GM10847 (cell line): ENCODE results near the gene WDFY4.

Experiments used
- POLR2A ChIP-seq: IDR thresholded peaks from 2 replicates; pipeline ENCODE4 v1.6.1; 2011; ENCODE audit not compliant: insufficient read length; ENCODE audit errors: extremely low read depth

The WDFY4 gene

GRCh38 chr10:48792687-48793096 lies 108.0 kb downstream of the WDFY4 start:
- no peak for TF ChIP-seq POLR2A

- TF ChIP-seq POLR2A, result no peak
These were observed 109.4 kb downstream of the WDFY4 start for GRCh38 chr10:48794074-48794473.

- no peak for TF ChIP-seq POLR2A
These were observed 112.1 kb downstream of the WDFY4 start for GRCh38 chr10:48796713-48797245.

GRCh38 chr10:48797830-48798229 lies 113.2 kb downstream of the WDFY4 start:
- TF ChIP-seq POLR2A, result no peak

GRCh38 chr10:48798481-48799254 lies 114.0 kb downstream of the WDFY4 start:
- TF ChIP-seq POLR2A, result no peak

GRCh38 chr10:48799341-48800006 lies 114.8 kb downstream of the WDFY4 start:
- no peak for TF ChIP-seq POLR2A

- no peak for TF ChIP-seq POLR2A
These were observed 115.5 kb downstream of the WDFY4 start for GRCh38 chr10:48800007-48800675.

- TF ChIP-seq POLR2A, result no peak
These were observed 116.3 kb downstream of the WDFY4 start for GRCh38 chr10:48801001-48801421.

GRCh38 chr10:48802611-48803071 lies 118.0 kb downstream of the WDFY4 start:
- TF ChIP-seq POLR2A, result no peak

- TF ChIP-seq POLR2A, result no peak
These were observed 119.3 kb downstream of the WDFY4 start for GRCh38 chr10:48803801-48804584.

- no peak for TF ChIP-seq POLR2A
These were observed 120.1 kb downstream of the WDFY4 start for GRCh38 chr10:48804740-48805182.

- TF ChIP-seq POLR2A, result no peak
These were observed 120.7 kb downstream of the WDFY4 start for GRCh38 chr10:48805411-48805810.

GRCh38 chr10:48805848-48806247 lies 121.2 kb downstream of the WDFY4 start:
- TF ChIP-seq POLR2A, result no peak

- TF ChIP-seq POLR2A, result no peak
These were observed 121.7 kb downstream of the WDFY4 start for GRCh38 chr10:48806342-48806741.
